Left lung (tissue), 10 donors: ENCODE measurements around the gene CHSY1. TPM values are rescaled to one million over a fixed set of nuclear protein-coding genes. Genes with fewer than 3 reads are reported as not detected.

Source experiments
- ATAC-seq: fragments of 200-7000 bp; cut with Tn5 transposase; one replicate; pipeline ENCODE4 v1.9.1; 2020; ENCODE audit warnings: moderate library complexity
- DNase-seq, 4 donors: peaks; one replicate each; pipeline ENCODE4 v3.0.0-alpha.2; 2013 to 2020
- H3K27ac ChIP-seq, 2 donors: fragments of 200-600 bp; sonication (generic) in 1 of 2; one replicate each; pipeline versions ENCODE4 v1.5.0 to v1.8.0; 2020 to 2021
- H3K27me3 ChIP-seq, 2 donors: fragments of 200-600 bp; sonication (generic) in 1 of 2; one replicate each; pipeline versions ENCODE4 v1.5.0 to v1.8.0; 2020 to 2021
- H3K36me3 ChIP-seq, 2 donors: fragments of 200-600 bp; sonication (generic) in 1 of 2; one replicate each; pipeline versions ENCODE4 v1.5.0 to v1.8.0; 2020 to 2021
- H3K4me1 ChIP-seq, 2 donors: fragments of 200-600 bp; one replicate each; pipeline ENCODE4 v1.8.0; 2021
- H3K4me3 ChIP-seq, 2 donors: fragments of 200-600 bp; sonication (generic) in 1 of 2; one replicate each; pipeline versions ENCODE4 v1.5.0 to v1.8.0; 2020 to 2021; ENCODE audit warnings: mild to moderate bottlenecking in 1 of 2
- H3K9me3 ChIP-seq, 2 donors: fragments of 200-600 bp; sonication (generic) in 1 of 2; one replicate each; pipeline versions ENCODE4 v1.5.0 to v1.8.0; 2020 to 2021
- CTCF ChIP-seq, 2 donors: fragments of 200-600 bp; sonication (generic) in 1 of 2; IDR thresholded peaks; one replicate each; pipeline versions ENCODE4 v1.5.0 to v1.8.0; 2021; ENCODE audit warnings: antibody characterized with exemption in 2 of 2
- intact Hi-C, 2 donors: fragments of 100-400 bp; cut with DNase I; formaldehyde crosslinking; loops; one replicate each; pipeline versions ENCODE4 v1.11.2 to v1.14.2; 2022
- polyA plus RNA-seq, 6 donors: library from polyadenylated mRNA; unstranded; fragments of 120-200 nt; gene quantifications; one replicate each; pipeline ENCODE4 v1.2.1, GENCODE V29; 2013; ENCODE audit not compliant: insufficient read length in 6 of 6
- total RNA-seq, 2 donors: library from RNA; stranded (reverse); fragmentation: NEBNext Ultra II Directional; extraction: Animal tissue kit (Norgen Biotek cat#: 25700); gene quantifications; one replicate each; pipeline ENCODE4 v1.2.1, GENCODE V29; 2021
- donor health status: DM: no; HTN: yes; CAD: no.
- donor health status: DM: no; HTN: no; CAD: no.

Gene CHSY1
- total and polyA plus RNA-seq, 8 donors = 33.3 to 61.5 (median 51.5) TPM

DNA sequence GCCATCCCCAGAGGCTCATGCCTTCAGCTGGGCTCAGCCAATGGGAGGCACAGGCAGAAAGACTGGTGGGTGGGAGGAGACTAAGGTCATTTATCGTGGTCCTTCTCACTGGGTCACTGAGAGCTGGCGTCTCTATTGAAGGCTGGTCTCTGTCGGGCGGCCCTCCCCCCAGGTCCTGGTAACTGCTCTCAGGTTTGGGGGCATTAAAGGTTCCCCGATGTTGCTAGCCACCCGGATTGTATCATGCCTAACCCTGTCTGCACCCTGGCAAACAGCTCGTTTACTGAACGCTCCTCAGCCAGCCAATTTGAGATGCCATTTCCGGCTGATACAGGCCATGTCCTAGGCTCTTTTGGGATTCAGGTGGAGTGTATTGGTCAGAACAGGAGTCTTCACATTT lies 14.9 kb upstream of the CHSY1 start:
- Histone ChIP-seq H3K27ac (peak overlapping the region; percentile 48 to 57), H3K27me3 (no peaks in the 10 kb centered on the region), H3K36me3 (peaks cover 0 to 33% of the 10 kb centered on the region in 2 donors), H3K4me1 (peaks cover 0 to 15% of the 10 kb centered on the region in 2 donors), H3K9me3 (no peaks in the 10 kb centered on the region), H3K4me3 (no peak overlapping the region)
- no peak for DNase-seq
- ATAC-seq = no peak
- intact Hi-C loops = no loop called here
- TF ChIP-seq CTCF (IDR thresholded peaks at IDR 0.05) = no peak

GRCh38 chr15:101266034-101266433 lies 14.2 kb upstream of the CHSY1 start:
- Histone ChIP-seq H3K27me3 (no peaks in the 10 kb centered on the region), H3K4me1 (peaks cover 0 to 15% of the 10 kb centered on the region in 2 donors), H3K36me3 (peaks cover 0 to 25% of the 10 kb centered on the region in 2 donors), H3K4me3 (no peak overlapping the region), H3K9me3 (no peaks in the 10 kb centered on the region), H3K27ac (peak overlapping the region in 1 of 2 donors; percentile 57)
- no peak for DNase-seq
- no peak for ATAC-seq
- TF ChIP-seq CTCF (IDR thresholded peaks at IDR 0.05) = no peak
- intact Hi-C loops = no loop called here

GRCh38 chr15:101264911-101265641 lies 13.2 kb upstream of the CHSY1 start:
- H3K27me3 ChIP-seq = no peaks in the 10 kb centered on the region
- peaks cover 0 to 15% of the 10 kb centered on the region in 2 donors for H3K4me1 ChIP-seq
- peaks cover 0 to 16% of the 10 kb centered on the region in 2 donors for H3K36me3 ChIP-seq
- H3K4me3 ChIP-seq = no peak overlapping the region
- no peak for ATAC-seq
- no peaks in the 10 kb centered on the region for H3K9me3 ChIP-seq
- H3K27ac ChIP-seq = no peak overlapping the region
- intact Hi-C loops = no loop called here
- DNase-seq = no peak
- no peak for TF ChIP-seq CTCF (IDR thresholded peaks at IDR 0.05)

DNA sequence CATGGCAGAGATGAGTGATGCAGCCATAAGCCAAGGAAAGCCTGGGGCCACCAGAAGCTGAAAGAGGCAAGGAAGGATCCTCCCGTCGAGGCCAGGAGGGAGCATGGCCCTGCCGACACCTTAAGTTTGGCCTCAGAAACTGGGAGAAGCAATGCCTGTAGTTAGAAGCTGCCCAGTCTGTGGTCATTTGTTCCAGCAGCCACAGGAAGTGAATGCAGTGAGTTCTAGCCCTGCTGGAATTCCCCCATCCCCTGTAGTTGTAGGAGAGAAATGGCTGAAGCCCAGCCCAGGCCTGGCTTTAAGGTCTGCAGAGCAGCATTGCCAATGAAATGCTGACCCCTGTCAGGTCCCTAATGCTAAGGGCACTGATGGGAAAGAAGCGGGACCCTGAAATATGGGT lies 12.2 kb upstream of the CHSY1 start:
- DNase-seq (no peak), ATAC-seq (no peak)
- no peaks in the 10 kb centered on the region for H3K9me3 ChIP-seq
- no peaks in the 10 kb centered on the region for H3K27me3 ChIP-seq
- no peak for TF ChIP-seq CTCF (IDR thresholded peaks at IDR 0.05)
- H3K4me1 ChIP-seq = peaks cover 0 to 15% of the 10 kb centered on the region in 2 donors
- no peak overlapping the region for H3K4me3 ChIP-seq
- H3K27ac ChIP-seq = no peak overlapping the region
- intact Hi-C loops = no loop called here
- peaks cover 0 to 5% of the 10 kb centered on the region in 2 donors for H3K36me3 ChIP-seq

GRCh38 chr15:101262551-101262950 lies 10.7 kb upstream of the CHSY1 start:
- intact Hi-C loops = no loop called here
- H3K4me1 ChIP-seq = peaks cover 0 to 20% of the 10 kb centered on the region in 2 donors
- TF ChIP-seq CTCF (IDR thresholded peaks at IDR 0.05) = no peak
- H3K9me3 ChIP-seq = no peaks in the 10 kb centered on the region
- no peak overlapping the region for H3K27ac ChIP-seq
- H3K4me3 ChIP-seq = no peak overlapping the region
- no peaks in the 10 kb centered on the region for H3K36me3 ChIP-seq
- ATAC-seq = no peak
- no peaks in the 10 kb centered on the region for H3K27me3 ChIP-seq
- DNase-seq = no peak
